Islet of Langerhans (tissue), 1 donor: ENCODE measurements around the gene TGM5.
"Not testable (repeated sequence)": the region's sequence is repeated elsewhere in the genome, so short reads cannot be mapped to it uniquely, and the experiment has no call there.

Source experiments
- FAIRE-seq: peaks from one replicate; lab custom pipeline; 2011; peaks lifted over from hg19 to GRCh38; lab: Jason Lieb, UNC

The TGM5 gene

GRCh38 chr15:43275740-43276562, 9.2 kb upstream of the TGM5 start:
- no peak for FAIRE-seq

- FAIRE-seq = no peak
Measured at GRCh38 chr15:43274136-43274535, 7.4 kb upstream of the TGM5 start.

GRCh38 chr15:43273243-43273642, 6.5 kb upstream of the TGM5 start:
- FAIRE-seq = no peak

- not testable (repeated sequence) for FAIRE-seq
Measured at GRCh38 chr15:43271908-43272307, 5.2 kb upstream of the TGM5 start.

GRCh38 chr15:43270676-43271306, 4.1 kb upstream of the TGM5 start:
- FAIRE-seq = no peak

- FAIRE-seq = no peak
Measured at GRCh38 chr15:43270113-43270665, 3.5 kb upstream of the TGM5 start.

GRCh38 chr15:43268111-43269105, 1.7 kb upstream of the TGM5 start:
- no peak for FAIRE-seq

GRCh38 chr15:43267439-43267838, 711 bp upstream of the TGM5 start:
- FAIRE-seq = no peak

GRCh38 chr15:43266386-43266785, 342 bp downstream of the TGM5 start:
- FAIRE-seq = no peak

GRCh38 chr15:43260011-43260615, 6.6 kb downstream of the TGM5 start:
- FAIRE-seq = no peak

GRCh38 chr15:43258781-43259180, 7.9 kb downstream of the TGM5 start:
- FAIRE-seq = no peak

- FAIRE-seq = no peak
Measured at GRCh38 chr15:43256341-43256740, 10.4 kb downstream of the TGM5 start.

- FAIRE-seq = no peak
Measured at GRCh38 chr15:43255376-43255775, 11.4 kb downstream of the TGM5 start.

GRCh38 chr15:43253431-43254403, 13.0 kb downstream of the TGM5 start:
- FAIRE-seq = no peak

- no peak for FAIRE-seq
Measured at GRCh38 chr15:43251871-43252250, 14.9 kb downstream of the TGM5 start.

- FAIRE-seq = no peak
Measured at GRCh38 chr15:43251185-43251870, 15.4 kb downstream of the TGM5 start.

GRCh38 chr15:43250785-43251184, 15.9 kb downstream of the TGM5 start:
- no peak for FAIRE-seq

GRCh38 chr15:43249699-43250203, 17.0 kb downstream of the TGM5 start:
- no peak for FAIRE-seq

GRCh38 chr15:43249236-43249635, 17.5 kb downstream of the TGM5 start:
- no peak for FAIRE-seq

- no peak for FAIRE-seq
Measured at GRCh38 chr15:43246261-43246774, 20.4 kb downstream of the TGM5 start.
